GM10847 (cell line): ENCODE data around the gene RNF26.

Experiments used
- POLR2A ChIP-seq: IDR thresholded peaks from 2 replicates; pipeline ENCODE4 v1.6.1; 2011; ENCODE audit not compliant: insufficient read length; ENCODE audit errors: extremely low read depth

Gene RNF26

DNA sequence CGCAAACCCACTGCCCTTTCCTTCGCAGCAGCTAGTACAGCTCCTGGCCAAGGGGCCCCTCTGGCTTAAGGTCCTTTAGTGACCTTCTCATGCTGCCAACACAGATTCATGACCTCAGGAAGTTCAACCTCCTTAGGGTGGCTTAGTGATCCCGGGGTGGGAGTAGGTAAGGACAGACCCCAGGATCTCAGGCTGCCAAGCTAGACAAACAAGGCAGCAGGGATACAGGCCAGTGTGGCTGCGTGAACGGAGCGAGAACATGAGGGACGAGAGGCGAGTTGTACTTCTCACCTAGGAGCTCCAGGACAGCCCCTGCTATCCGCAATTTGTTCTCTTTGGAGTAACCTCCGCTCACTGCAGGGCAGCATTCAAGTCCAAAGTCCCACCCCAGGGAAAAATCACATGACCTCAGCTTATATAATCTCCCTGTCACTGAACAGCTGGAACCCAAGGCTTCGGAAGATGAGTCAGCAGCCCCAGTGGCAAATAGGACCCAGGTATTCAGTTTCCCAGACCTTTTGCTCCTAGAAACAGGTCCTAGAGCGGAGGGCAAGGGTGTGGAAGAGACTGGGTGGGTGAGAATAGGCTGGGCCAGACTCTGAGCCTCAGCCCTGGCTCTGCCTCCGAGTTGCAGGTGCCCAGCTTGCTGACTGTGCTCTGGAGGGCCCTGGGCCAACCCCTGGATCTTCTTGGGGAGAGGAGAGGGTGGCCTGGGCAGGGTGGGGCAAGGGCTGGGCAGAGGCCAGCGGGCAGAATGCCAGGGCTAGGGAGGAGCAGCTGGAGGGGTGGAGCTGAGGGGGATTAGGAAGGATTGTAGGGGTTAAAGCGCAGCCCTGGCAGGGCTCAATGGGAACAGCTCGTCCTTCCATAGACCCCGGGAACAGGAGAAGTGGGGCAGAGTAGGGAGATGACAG lies 34.1 kb downstream of the RNF26 start:
- TF ChIP-seq POLR2A: no peak

DNA sequence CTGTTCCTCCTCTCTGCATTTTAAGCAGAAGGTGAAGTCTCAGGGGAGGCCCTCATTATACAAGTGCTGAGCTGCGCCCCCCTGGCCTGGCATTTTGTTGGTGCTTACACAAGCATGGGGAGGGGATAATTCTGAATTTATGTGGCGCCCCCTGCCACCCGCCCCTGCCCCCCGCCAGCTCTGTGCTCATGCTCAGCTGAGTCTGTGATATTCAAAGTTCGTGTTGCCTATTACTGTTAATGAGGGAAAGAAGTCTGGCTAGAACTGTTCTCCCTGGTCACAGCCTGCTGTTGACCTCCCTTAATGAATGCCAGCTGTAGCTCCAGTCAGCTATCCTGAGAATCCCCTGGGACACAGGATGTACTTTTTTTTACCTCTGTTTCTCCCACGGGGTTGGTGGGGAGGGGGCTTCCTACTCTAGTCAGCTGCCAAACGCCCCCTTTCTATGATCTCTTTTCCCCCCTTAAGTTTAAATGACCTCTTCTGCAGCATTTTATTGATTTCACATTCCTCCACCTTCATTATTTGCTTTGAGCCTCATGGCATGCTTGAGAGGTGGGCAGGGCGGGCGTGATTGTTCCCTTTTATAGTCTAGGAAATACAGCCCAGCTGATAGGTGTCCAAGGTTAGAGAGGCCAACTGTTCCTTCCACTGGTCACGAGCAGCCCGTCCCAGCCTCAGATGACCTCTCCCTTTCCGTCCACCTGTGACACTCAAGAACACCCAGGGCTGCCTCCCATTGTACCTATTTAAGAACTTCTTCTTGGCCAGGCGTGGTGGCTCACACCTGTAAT lies 35.0 kb downstream of the RNF26 start:
- TF ChIP-seq POLR2A: no peak

DNA sequence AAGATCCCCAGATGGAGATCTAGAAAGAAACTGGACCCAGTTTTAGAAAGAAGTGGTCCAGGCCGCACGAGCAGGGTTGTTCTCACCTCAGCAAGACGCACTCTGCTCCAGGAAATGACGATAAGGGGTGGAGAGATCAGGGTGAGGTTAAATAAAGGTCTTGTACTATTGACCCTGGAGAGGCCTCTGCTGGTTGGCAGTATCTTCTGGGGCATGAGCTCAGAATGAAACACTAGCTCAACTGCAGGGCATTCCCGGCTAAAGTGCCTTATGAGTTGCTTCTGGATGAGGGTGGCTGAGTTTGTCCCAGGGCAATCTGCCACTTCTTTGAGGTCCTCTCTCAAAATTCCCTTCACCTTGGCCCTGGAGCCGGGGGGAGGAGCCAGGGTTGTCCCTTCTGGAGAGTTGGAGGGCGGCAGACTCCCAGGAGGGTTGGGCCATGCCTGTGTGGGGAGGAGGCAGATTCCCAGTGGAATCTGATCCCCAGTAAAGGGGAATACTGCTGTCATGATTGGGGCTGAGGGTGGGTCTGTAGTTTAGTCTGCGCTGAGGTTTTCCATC lies 36.2 kb downstream of the RNF26 start:
- TF ChIP-seq POLR2A: no peak

DNA sequence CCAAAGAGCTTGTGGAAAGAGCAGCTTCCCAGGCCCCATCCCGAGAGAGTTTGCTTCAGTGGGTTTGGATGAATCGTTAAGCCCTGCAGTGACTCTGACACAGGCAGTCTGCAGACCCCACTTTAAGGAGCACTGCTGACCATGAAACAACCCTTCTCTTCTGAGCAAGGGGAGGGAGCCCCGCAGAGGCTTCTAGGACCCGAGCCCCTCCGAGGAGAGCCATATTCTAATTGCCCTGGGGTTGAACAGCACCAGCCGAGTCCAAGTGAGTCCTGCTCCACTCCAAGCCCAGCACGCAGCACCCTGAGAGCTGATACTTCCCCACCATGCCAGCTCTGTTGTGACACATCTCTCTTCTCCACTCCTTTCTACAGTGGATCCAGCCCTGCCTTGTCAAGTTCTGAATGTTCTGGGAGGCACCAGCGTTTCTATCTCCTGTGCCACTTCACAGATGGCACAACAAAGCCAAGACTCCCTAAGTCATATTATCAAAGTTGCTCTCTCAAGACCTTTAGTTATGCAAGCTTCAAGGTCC lies 36.8 kb downstream of the RNF26 start:
- TF ChIP-seq POLR2A: no peak

DNA sequence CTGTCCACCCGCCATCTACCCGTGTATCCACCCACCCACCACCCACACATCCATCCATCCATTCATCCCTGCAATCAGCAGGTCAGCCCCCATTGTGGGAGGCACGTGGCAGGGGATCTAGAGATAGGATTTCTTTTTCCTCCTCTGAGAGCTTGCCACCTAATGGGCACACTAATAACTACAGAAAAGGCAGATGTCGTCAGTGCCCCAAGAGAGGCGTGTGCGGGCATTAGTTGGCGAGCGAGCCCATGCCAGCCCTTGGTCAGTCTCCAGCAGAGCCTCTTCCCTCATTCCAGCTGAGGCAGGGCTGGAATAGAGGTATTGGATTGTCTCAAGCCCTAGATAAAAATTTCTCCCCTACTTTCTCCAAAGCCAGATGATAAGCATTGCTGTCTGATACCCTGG lies 37.5 kb downstream of the RNF26 start:
- no peak for TF ChIP-seq POLR2A

DNA sequence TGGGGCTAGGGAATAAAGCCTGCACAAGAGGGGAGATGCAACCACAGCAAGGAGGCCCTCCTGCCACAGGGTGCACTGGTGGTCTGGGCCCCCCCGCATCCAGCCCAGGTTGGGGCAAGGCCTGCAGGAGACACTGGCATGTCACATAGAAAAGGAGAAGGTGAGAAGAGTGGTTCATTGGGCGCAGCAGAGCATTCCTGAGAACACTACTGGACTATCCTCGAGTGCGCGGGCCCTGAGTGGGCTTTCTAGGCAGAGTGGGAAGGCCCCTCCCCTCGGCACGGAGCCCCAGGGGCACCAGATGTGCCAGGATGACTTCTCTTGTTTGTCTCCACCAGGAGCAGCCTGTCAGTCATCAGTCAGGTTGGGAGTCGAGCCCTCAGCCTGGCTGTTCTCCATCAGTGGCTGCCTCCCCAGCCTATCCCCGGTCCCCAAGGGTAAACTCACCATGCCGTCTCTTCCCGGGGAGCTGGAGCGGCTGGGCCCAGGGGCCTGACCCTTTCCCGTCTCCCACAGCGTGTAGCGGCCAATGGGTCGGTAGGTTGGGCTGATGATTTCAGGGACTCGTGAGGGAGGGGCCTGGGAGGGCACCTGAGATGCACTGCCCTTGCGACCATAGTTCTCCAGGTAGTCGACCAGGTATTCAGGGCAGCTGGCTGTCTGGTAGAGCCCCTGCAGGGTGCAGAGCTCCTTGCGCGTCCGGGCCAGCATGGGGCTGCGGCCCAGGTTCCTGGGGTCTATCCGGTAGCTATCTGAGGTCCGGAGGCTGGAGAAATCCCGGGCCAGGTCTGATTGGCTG lies 38.1 kb downstream of the RNF26 start:
- TF ChIP-seq POLR2A: no peak

DNA sequence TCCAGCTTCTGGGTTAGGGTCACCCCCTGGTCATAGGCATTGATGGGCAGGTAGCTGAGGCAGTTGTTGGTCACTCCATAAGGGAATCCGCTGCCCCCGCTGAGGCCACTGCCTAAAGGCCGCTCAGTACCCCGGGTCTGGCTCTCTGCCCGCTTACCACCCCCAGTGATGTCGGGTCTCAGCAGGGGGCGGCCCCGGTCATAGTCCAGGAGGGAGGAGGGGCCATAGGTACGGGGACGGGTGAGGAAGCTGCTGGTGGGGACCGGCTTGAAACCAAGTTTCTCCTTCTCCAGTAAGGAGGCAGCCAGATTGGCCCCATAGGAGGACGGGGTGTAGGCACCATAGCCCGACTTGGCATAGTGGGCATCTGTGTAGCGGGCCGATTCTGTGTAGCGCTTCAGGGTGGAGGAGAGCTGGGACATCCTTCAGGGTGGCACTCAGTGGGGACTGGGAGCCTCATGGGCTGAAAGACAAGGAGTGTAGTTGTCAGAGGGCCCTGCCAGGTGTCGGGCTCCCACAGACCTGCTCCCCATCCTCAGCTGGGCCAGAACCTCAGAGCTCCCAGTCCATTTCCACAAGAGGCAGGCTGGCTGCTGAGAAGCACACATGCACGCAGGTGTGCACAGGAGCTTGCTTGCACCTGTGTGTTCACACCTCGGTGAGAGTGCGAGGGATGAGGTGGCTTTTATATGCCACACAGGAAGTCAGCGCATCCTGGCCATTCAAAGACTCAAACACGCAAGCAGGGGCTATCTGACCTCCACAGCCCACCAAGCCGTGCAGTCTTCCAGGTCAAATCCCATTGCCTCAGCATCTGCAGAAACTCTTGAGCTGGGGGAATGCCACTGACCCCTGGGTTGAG lies 39.0 kb downstream of the RNF26 start:
- TF ChIP-seq POLR2A: no peak

DNA sequence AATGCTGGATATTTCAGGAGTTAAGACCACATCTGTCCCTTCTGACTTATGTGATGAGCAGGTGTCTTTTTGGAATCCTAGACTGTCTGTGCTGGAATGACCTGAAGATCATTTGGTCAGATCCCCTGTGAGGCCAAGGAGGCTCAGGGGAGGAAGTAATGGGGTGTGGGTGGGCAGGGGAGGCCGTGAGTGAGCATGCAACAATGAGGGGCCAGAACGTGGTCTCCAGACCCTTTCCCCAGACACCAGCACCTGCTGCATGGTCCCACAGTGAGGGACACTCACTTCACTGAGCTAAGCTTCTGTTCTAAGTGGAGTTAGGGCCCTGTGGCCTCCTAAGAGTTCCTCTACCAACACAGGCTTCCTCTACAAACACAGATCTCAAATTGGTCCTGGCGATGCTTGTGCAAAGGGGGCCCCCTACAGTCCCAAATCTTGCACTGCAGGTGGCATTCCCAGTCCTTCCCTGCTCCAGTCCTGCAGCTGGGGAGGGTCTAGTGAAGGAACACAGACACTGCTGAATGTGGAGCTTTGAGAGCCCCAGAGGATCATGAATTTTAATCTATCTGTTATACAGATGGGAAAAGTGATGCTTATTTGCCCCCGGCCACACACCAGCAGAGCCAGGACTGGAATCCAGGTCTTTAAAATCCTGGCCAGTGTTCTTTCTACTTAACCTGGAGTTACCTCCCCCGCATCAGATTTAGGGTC lies 39.7 kb downstream of the RNF26 start:
- TF ChIP-seq POLR2A: no peak

DNA sequence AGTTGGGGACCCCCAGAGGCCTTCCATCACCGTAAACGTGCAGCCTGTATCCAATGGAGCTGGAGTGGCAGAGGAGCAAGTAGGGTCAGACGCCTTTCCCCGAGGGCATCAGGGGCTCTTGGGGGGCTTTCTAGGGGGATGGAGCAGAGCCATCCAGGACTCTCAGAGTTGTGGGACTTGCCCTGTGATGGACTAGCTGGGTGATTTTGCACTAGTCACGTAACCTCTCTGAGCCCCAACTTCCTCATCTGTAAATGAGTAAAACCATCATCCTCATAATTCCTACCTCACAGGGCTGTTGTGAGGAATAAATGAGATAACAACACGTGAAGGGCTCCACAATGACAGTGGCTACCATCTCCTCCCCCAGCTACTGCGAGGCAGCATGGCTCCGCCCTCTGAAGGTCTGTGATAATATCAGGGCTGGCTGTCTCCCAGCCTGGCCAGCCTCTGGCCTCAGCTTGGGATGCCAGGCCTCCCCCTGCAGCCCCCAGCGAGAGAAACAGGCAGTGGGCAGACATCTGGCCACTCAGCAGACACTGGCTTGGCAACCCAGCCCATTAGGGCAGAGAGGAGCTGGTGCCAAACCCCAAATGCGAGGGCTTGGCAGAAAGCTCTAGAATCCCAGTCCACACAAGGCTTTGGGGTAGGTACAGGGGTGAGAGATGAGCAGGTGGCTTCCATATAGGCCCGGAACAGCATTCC lies 40.5 kb downstream of the RNF26 start:
- no peak for TF ChIP-seq POLR2A

DNA sequence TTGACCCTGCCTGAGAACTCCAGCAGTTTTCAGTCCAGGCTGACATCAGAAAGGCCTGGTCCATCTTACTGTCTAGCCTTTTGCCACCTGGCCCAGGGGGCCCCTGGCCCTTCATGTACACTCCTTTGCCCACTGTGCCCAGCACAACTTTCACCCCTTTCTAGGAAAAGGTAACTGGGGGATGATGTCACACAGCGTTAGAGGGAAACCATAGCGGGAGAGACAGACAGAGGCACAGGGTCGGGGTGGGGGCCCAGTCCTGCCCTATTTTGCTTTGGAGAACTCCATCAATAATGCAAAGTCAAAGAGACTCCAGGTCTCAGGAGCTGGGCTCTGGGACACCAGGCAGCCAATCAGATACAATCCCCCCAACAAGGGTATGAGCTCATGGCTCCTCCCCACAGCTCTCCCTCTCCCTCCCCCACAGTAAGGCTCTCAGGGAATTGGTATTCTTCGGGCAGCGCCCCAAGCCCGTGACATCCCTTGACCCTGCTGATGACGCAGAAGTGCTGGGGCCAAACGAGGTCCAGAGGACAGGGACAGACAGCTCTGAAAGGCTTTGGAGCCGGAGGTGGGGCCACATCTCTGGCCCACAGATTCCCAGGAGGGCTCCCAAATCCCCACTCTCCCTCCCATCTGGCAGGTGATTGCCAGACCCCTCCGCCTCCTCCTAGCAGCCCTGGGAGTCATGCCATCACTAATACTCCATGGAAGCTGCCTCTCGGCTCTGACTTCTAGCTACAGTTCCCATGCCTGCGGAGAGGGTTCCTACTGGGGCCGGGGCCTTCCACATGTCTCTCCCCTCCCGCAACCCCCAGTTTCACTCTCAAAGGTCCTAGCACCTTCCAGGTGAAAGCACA lies 41.2 kb downstream of the RNF26 start:
- no peak for TF ChIP-seq POLR2A

DNA sequence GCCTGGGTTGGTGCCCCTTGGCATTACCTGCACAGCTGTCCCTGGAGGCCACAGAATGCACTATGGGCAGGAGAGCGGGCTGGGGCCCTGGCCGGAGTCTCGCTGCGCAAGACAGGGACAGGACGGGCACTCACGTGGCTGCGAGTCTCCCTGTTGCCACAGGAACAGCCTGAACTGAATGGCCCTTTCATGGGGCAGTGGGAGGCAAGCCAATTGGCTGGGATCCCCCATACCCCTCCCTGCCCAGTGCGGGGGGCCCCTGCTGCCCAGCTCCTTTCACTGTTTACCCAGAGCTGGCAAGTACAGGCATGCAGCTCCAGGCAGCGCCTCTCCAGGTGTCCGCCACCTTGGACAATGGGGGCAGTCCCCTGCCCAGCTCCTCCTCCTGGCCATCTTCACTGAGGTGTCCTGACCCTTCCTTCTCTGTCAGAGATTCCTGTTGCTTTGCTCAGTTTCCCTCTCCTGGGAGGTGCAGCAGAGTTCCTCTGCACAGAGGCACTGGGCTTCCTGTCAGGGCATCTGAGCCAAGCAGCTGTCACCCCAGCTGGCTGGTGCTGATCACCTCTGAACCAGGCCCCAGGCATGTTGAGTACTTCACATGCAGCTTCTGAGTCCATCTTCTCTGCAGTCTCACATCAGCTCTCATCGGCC lies 42.0 kb downstream of the RNF26 start:
- no peak for TF ChIP-seq POLR2A
